ENCODE data around the gene ADGRB2.
A peak's percentile ranks its signal among the peaks of the same experiment; 100 is the strongest.

The ADGRB2 gene

DNA sequence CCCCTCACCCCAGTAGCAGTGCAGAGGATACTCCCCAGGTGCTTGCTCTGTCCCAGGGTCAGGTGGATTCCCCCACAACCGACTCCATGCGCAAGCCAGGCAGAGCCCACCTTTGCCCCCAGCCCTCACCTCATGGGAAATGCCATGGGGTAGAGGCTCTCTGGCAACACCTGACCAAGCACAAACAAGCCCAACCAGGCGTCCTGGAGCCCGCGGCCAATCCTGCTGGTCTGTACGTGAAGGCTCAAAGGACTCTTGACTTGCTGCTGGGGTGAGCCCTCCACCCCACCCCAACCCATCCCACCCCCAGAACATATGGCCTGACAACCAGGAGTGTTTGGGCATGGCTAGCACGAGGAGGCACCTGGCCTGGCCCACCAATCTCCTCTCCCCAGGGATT is 1.8 kb downstream of the ADGRB2 start:
- Histone ChIP-seq H4K20me1 (ENCODE audit: insufficient read depth, low read length) (peaks cover 23% of the 10 kb centered on the region), H3K79me2 (ENCODE audit: low read length) (no peaks in the 10 kb centered on the region), H2AFZ (ENCODE audit: low read depth, low read length) (no peak overlapping the region), H3K9me3 (ENCODE audit: insufficient read depth, low read length) (no peaks in the 10 kb centered on the region), H3K27ac (ENCODE audit: low read length) (no peak overlapping the region), H3K9ac (ENCODE audit: low read length) (no peak overlapping the region), H3K36me3 (replicated peaks; ENCODE audit: low read depth, low read length) (no peaks in the 10 kb centered on the region), H3K4me2 (ENCODE audit: low read length) (peak overlapping the region; percentile 97), H3K4me1 (ENCODE audit: low read length) (peaks cover 32% of the 10 kb centered on the region), H3K4me3 (ENCODE audit: low read length) (peak overlapping the region; percentile 96), H3K27me3 (ENCODE audit: low read depth, low read length) (no peaks in the 10 kb centered on the region)
- TF ChIP-seq, protein P1, sequence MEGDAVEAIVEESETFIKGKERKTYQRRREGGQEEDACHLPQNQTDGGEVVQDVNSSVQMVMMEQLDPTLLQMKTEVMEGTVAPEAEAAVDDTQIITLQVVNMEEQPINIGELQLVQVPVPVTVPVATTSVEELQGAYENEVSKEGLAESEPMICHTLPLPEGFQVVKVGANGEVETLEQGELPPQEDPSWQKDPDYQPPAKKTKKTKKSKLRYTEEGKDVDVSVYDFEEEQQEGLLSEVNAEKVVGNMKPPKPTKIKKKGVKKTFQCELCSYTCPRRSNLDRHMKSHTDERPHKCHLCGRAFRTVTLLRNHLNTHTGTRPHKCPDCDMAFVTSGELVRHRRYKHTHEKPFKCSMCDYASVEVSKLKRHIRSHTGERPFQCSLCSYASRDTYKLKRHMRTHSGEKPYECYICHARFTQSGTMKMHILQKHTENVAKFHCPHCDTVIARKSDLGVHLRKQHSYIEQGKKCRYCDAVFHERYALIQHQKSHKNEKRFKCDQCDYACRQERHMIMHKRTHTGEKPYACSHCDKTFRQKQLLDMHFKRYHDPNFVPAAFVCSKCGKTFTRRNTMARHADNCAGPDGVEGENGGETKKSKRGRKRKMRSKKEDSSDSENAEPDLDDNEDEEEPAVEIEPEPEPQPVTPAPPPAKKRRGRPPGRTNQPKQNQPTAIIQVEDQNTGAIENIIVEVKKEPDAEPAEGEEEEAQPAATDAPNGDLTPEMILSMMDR (IDR thresholded peaks at IDR 0.05; ENCODE audit: low read depth, low read length), result no peak
- TF ChIP-seq EZH2phosphoT487 (IDR thresholded peaks at IDR 0.05; ENCODE audit: low read depth), result no peak

DNA sequence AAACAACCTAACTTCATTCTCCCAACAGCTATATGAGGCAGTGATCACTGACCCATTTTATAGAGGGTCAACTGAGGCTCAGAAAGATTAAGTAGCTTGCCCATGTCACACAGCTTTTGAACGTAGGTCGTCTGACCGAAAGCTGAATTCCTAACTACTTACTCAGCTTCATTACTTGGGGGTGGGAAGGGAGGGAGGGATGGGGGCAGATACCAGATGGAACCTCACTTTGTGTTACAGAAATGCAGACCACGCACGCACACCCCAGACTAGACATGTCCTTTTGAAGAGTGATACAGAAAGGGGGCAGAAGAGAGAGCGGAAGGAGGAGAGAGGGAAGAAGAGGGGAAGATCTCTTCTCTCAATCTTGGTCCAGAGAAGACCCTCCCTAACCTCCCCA is 2.3 kb downstream of the ADGRB2 start:
- Histone ChIP-seq H3K4me2 (ENCODE audit: low read length) (peak overlapping the region; percentile 97; the same call in 1 of the 2 replicates), H2AFZ (ENCODE audit: low read depth, low read length) (no peak overlapping the region), H3K9ac (ENCODE audit: low read length) (no peak overlapping the region), H3K4me1 (ENCODE audit: low read length) (peaks cover 32% of the 10 kb centered on the region), H3K36me3 (replicated peaks; ENCODE audit: low read depth, low read length) (no peaks in the 10 kb centered on the region), H3K27ac (ENCODE audit: low read length) (no peak overlapping the region), H3K79me2 (ENCODE audit: low read length) (no peaks in the 10 kb centered on the region), H3K9me3 (ENCODE audit: insufficient read depth, low read length) (no peaks in the 10 kb centered on the region), H4K20me1 (ENCODE audit: insufficient read depth, low read length) (peaks cover 23% of the 10 kb centered on the region), H3K27me3 (ENCODE audit: low read depth, low read length) (no peaks in the 10 kb centered on the region), H3K4me3 (ENCODE audit: low read length) (no peak overlapping the region)
- TF ChIP-seq, protein P1 (IDR thresholded peaks at IDR 0.05; ENCODE audit: low read depth, low read length), result no peak
- TF ChIP-seq EZH2phosphoT487 (IDR thresholded peaks at IDR 0.05; ENCODE audit: low read depth), result no peak

DNA sequence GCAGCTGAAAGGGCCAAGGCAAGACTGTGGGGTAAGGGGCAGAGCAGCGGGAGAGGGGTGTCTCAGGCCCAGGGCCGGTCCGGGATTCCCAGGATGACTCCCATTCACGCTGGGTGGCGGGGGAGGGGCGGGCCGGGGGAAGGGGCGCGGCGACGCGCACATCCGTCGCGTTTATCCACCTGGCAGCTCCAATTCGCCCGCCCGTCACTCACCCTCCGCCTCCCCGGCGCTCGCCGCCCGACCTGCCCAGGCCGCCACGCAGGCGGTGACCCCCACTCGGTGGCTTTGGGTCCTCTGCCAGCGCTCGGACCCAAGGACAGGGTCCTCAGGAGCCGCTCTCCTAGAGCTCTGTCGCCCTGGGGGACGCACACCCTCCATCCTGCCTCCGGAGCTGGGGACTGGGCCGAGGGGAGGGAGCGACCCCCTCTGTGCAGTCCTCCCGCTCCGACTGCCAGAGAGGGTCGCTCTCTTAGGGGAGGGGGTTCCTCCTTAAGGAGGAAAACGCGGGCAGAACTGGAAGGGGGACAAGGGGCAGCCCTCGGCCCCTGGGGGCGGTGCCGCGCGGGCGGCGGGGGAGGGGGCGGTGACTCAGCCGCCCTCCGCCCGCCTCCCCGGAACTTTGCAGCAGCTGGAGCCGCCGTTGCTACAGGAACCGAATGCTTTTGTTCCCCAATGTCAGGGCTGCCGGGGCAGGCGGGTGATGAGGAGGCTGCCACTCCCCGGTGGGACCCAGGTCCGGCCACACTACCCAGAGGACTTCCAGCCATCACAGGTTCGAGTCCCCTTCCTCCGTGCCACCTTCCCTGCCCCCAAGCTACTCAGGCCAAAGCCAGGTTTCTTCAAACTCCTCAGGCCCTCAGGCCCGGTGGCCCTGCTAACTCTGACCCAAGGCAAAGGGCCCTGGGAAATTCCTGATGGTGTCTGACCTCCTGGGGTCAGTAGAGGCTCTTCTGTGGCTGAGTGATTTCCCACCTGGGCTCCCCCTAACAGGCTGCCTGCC is 3.4 kb downstream of the ADGRB2 start:
- Histone ChIP-seq H2AFZ (ENCODE audit: low read depth, low read length) (no peak overlapping the region), H3K27ac (ENCODE audit: low read length) (no peak overlapping the region), H3K9ac (ENCODE audit: low read length) (peak overlapping the region; percentile 48), H3K79me2 (ENCODE audit: low read length) (no peaks in the 10 kb centered on the region), H3K4me3 (ENCODE audit: low read length) (peak overlapping the region; percentile 82), H3K4me2 (ENCODE audit: low read length) (peak overlapping the region; percentile 78), H3K36me3 (replicated peaks; ENCODE audit: low read depth, low read length) (no peaks in the 10 kb centered on the region), H3K4me1 (ENCODE audit: low read length) (peaks cover 28% of the 10 kb centered on the region), H3K9me3 (ENCODE audit: insufficient read depth, low read length) (no peaks in the 10 kb centered on the region), H4K20me1 (ENCODE audit: insufficient read depth, low read length) (peaks cover 23% of the 10 kb centered on the region), H3K27me3 (ENCODE audit: low read depth, low read length) (no peaks in the 10 kb centered on the region)
- TF ChIP-seq, protein P1 (IDR thresholded peaks at IDR 0.05; ENCODE audit: low read depth, low read length), result no peak
- TF ChIP-seq EZH2phosphoT487 (IDR thresholded peaks at IDR 0.05; ENCODE audit: low read depth), result no peak

DNA sequence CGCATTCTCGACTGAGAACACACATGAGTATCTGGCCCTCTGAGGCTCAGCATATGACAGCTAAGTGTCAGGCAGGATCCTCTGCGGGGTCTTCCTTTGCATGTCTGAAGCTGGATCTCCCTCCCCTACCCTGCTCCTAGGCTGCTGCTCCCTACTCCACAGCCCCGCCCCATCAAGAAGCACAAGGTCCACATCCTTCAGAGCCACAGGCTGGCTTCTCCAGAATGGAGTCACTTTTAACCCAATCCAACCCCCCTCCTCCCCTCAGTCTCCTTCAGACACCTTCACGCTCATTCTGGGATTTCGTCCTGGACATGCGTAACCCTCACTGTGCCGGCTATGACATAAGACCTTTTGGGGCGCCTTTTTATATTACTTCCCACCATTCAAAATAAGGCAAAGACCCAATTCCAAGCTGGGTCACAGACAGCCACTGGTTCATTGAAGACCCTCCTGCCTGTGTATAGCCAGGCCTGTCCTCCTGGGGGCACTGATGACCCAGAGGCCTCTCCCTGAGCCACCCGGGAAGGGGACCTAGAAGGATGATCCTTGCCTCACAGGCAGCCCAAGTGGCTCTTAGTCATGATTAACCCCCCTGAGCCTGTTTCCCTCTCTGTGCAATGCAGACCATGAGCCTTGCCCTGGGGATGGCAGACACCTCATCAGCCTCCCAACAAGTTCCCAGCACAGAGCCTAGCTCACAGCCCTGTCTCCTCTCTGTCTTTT is 4.7 kb downstream of the ADGRB2 start:
- no peaks in the 10 kb centered on the region for H3K9me3 ChIP-seq (ENCODE audit: insufficient read depth, low read length)
- no peaks in the 10 kb centered on the region for H3K79me2 ChIP-seq (ENCODE audit: low read length)
- H3K36me3 ChIP-seq (replicated peaks; ENCODE audit: low read depth, low read length), result no peaks in the 10 kb centered on the region
- H2AFZ ChIP-seq (ENCODE audit: low read depth, low read length), result no peak overlapping the region
- TF ChIP-seq EZH2phosphoT487 (IDR thresholded peaks at IDR 0.05; ENCODE audit: low read depth), result no peak
- TF ChIP-seq, protein P1 (IDR thresholded peaks at IDR 0.05; ENCODE audit: low read depth, low read length), result no peak
- H4K20me1 ChIP-seq (ENCODE audit: insufficient read depth, low read length), result peaks cover 23% of the 10 kb centered on the region
- no peaks in the 10 kb centered on the region for H3K27me3 ChIP-seq (ENCODE audit: low read depth, low read length)
- H3K4me3 ChIP-seq (ENCODE audit: low read length), result no peak overlapping the region
- no peak overlapping the region for H3K9ac ChIP-seq (ENCODE audit: low read length)
- H3K4me2 ChIP-seq (ENCODE audit: low read length), result no peak overlapping the region
- H3K27ac ChIP-seq (ENCODE audit: low read length), result no peak overlapping the region
- peaks cover 16% of the 10 kb centered on the region for H3K4me1 ChIP-seq (ENCODE audit: low read length)

Measured in OCI-LY3 (cell line).